Liver (tissue), 3 donors: ENCODE results near the gene TAGLN2.

ENCODE experiments used
- ATF3 ChIP-seq: IDR thresholded peaks from 2 replicates; pipeline ENCODE4 v1.6.1; 2016; ENCODE audit warnings: antibody characterized with exemption
- CTCF ChIP-seq: fragments of 150-350 bp; IDR thresholded peaks from 2 replicates; pipeline ENCODE4 v1.5.1; 2017; ENCODE audit warnings: improper control_type of control experiment, low read depth, low read length; ENCODE audit not compliant: missing input control
- FOXA1 ChIP-seq: IDR thresholded peaks from 2 replicates; pipeline ENCODE4 v1.6.1; 2016; ENCODE audit warnings: antibody characterized with exemption
- GABPA ChIP-seq, 2 donors: IDR thresholded peaks in 1 of 2; conservative IDR thresholded peaks in 1 of 2; 2 replicates each; pipeline ENCODE4 v1.6.1; 2016; ENCODE audit warnings: antibody characterized with exemption in 2 of 2, mild to moderate bottlenecking in 1 of 2, moderate library complexity in 1 of 2
- HNF4G ChIP-seq: IDR thresholded peaks from 2 replicates; pipeline ENCODE4 v1.6.1; 2016; ENCODE audit warnings: antibody characterized with exemption
- MAX ChIP-seq: IDR thresholded peaks from 2 replicates; pipeline ENCODE4 v1.6.1; 2016; ENCODE audit warnings: antibody characterized with exemption
- NR2F2 ChIP-seq: IDR thresholded peaks from 2 replicates; pipeline ENCODE4 v1.6.1; 2016; ENCODE audit warnings: antibody characterized with exemption
- RAD21 ChIP-seq, 2 donors: IDR thresholded peaks; 2 replicates each; pipeline ENCODE4 v1.6.1; 2016; ENCODE audit warnings: antibody characterized with exemption in 2 of 2, mild to moderate bottlenecking in 2 of 2
- SP1 ChIP-seq: IDR thresholded peaks from 2 replicates; pipeline ENCODE4 v1.6.1; 2018; ENCODE audit warnings: antibody characterized with exemption, mild to moderate bottlenecking
- TAF1 ChIP-seq: conservative IDR thresholded peaks from 2 replicates; pipeline ENCODE4 v1.6.1; 2016; ENCODE audit warnings: antibody characterized with exemption, mild to moderate bottlenecking
- YY1 ChIP-seq: IDR thresholded peaks from 2 replicates; pipeline ENCODE4 v1.6.1; 2016; ENCODE audit warnings: antibody characterized with exemption, mild to moderate bottlenecking
- TF ChIP-seq, protein P1 (sequence below): IDR thresholded peaks from 2 replicates; pipeline ENCODE4 v1.6.1; 2016; ENCODE audit warnings: antibody characterized with exemption, mild to moderate bottlenecking
- TF ChIP-seq, protein P2 (sequence below): IDR thresholded peaks from 2 replicates; pipeline ENCODE4 v1.6.1; 2016; ENCODE audit warnings: antibody characterized with exemption
- donor health status: healthy.
- donor health status: healthy.

DNA sequence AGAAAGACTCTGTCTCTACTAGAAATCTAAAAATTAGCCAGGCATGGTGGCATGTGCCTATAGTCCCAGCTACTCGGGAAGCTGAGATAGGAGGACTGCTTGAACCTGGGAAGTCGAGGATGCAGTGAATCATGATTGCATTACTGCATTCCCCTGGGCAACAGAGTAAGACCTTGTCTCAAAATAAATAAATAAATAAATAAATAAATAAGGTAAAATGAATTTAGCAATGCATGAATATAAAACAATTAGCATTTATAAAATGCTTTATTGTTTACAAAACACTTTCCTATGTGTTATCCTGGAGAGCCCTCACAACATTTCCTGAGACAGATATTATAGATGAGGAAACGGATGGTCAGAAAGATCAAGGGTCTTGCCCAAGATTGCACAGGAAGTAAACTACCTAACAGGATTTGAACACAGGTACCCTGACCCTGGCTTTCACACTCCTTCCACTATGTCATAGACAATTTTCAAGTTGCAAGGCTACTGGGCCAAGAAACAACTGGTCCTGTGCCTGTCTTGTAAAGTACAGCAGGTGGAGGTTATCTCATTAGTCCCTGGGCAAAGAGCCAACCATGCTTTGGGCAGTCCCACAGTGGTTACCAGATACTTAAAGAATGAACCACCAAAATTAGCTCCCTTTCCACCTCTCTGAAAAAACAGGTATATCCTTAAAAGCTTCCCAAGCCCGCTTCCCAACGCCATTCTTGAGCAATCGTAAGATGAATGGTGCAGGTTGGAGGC is 47.4 kb downstream of the TAGLN2 start:
- TF ChIP-seq, protein P1, sequence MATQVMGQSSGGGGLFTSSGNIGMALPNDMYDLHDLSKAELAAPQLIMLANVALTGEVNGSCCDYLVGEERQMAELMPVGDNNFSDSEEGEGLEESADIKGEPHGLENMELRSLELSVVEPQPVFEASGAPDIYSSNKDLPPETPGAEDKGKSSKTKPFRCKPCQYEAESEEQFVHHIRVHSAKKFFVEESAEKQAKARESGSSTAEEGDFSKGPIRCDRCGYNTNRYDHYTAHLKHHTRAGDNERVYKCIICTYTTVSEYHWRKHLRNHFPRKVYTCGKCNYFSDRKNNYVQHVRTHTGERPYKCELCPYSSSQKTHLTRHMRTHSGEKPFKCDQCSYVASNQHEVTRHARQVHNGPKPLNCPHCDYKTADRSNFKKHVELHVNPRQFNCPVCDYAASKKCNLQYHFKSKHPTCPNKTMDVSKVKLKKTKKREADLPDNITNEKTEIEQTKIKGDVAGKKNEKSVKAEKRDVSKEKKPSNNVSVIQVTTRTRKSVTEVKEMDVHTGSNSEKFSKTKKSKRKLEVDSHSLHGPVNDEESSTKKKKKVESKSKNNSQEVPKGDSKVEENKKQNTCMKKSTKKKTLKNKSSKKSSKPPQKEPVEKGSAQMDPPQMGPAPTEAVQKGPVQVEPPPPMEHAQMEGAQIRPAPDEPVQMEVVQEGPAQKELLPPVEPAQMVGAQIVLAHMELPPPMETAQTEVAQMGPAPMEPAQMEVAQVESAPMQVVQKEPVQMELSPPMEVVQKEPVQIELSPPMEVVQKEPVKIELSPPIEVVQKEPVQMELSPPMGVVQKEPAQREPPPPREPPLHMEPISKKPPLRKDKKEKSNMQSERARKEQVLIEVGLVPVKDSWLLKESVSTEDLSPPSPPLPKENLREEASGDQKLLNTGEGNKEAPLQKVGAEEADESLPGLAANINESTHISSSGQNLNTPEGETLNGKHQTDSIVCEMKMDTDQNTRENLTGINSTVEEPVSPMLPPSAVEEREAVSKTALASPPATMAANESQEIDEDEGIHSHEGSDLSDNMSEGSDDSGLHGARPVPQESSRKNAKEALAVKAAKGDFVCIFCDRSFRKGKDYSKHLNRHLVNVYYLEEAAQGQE, result no peak
- TF ChIP-seq CTCF (no peak), ATF3 (no peak), GABPA (IDR thresholded peaks at IDR 0.05 in 1 of 2, conservative IDR thresholded peaks at IDR 0.05 in 1 of 2) (no peak), NR2F2 (no peak), SP1 (no peak), RAD21 (IDR thresholded peaks at IDR 0.05) (no peak), YY1 (no peak), HNF4G (no peak), MAX (no peak), TAF1 (no peak), FOXA1 (no peak)
- TF ChIP-seq, protein P2, sequence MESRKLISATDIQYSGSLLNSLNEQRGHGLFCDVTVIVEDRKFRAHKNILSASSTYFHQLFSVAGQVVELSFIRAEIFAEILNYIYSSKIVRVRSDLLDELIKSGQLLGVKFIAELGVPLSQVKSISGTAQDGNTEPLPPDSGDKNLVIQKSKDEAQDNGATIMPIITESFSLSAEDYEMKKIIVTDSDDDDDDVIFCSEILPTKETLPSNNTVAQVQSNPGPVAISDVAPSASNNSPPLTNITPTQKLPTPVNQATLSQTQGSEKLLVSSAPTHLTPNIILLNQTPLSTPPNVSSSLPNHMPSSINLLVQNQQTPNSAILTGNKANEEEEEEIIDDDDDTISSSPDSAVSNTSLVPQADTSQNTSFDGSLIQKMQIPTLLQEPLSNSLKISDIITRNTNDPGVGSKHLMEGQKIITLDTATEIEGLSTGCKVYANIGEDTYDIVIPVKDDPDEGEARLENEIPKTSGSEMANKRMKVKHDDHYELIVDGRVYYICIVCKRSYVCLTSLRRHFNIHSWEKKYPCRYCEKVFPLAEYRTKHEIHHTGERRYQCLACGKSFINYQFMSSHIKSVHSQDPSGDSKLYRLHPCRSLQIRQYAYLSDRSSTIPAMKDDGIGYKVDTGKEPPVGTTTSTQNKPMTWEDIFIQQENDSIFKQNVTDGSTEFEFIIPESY, result no peak
